ENCODE measurements around the gene CACNG4.

CACNG4 gene

DNA sequence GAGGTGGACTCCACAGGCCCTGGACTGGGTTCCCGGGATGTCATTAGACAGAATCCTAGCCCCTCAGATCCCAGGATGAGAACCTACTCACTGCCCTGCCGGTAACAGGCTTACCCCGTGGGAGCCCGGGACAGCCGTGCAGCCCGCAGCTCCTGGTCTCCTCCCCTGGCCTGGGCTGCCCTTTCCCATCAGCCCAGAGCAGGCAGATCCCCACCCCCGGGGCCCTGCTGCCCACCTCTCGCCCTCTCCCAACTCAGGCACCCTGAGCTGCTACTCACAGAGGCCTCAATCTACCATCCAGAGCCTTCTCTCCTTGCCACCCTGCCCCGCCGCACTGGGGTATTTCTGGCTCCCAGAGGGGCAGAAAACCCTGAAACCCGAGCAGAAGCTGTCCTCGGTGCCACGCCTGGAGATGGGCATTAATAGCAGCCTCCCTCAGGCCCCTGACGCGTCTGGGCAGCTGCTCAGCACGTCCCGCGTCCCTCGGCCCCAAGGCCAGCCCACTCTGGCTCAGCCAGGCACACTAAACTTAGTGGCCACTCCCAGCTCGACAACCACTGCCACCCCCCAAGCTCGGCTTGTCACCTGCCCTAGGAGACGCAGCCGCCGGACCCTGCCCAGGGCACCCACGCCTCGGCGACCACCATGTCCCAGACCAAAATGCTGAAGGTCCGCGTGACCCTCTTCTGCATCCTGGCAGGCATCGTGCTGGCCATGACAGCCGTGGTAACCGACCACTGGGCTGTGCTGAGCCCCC is 79.7 kb downstream of the CACNG4 start, which contains the start of gene CACNG1:
Gene CACNG1, plus strand, starts transcription at position 539 of the 757 bp plus-strand sequence. Its CDS starts 107 bp downstream, at position 646.
- no peak for ATAC-seq (ENCODE audit: insufficient read depth, low read depth)
- H3K9ac ChIP-seq (ENCODE audit: low read depth, low read length) = no peak within 1 kb of the TSS
- no peak for TF ChIP-seq EZH2 (IDR thresholded peaks at IDR 0.05; ENCODE audit: borderline replicate concordance, low read depth, low read length, severe bottlenecking)
- TF ChIP-seq, protein P1, sequence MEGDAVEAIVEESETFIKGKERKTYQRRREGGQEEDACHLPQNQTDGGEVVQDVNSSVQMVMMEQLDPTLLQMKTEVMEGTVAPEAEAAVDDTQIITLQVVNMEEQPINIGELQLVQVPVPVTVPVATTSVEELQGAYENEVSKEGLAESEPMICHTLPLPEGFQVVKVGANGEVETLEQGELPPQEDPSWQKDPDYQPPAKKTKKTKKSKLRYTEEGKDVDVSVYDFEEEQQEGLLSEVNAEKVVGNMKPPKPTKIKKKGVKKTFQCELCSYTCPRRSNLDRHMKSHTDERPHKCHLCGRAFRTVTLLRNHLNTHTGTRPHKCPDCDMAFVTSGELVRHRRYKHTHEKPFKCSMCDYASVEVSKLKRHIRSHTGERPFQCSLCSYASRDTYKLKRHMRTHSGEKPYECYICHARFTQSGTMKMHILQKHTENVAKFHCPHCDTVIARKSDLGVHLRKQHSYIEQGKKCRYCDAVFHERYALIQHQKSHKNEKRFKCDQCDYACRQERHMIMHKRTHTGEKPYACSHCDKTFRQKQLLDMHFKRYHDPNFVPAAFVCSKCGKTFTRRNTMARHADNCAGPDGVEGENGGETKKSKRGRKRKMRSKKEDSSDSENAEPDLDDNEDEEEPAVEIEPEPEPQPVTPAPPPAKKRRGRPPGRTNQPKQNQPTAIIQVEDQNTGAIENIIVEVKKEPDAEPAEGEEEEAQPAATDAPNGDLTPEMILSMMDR (IDR thresholded peaks at IDR 0.05; ENCODE audit: borderline replicate concordance, extremely low read depth, low read length, poor library complexity, severe bottlenecking) = no peak

DNA sequence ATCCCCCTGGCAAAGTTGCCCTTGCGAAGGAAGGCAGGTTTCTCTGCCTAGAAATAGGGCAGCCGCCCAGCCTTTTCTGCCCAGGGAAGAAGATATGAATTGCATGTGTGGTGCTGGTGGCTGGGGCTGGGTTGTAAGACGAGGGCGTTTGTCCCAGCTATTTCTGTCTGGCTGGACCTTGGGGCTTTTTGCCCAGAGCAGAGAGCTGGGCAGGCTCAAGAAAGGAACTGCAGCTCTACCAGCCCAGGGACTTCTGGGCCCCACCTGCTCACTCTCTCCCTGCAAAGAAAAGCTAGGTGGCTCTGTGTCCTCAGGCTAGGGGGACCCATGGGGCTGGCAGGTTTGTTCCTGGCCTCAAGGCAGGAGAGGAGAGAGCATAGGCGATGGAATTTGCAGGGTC is 80.4 kb downstream of the CACNG4 start:
- no peak overlapping the region for H3K4me2 ChIP-seq (ENCODE audit: insufficient read depth, low read length)
- H3K79me2 ChIP-seq (ENCODE audit: insufficient read depth, low read length) = no peaks in the 10 kb centered on the region
- H2AFZ ChIP-seq (ENCODE audit: low read depth, low read length) = no peak overlapping the region
- H3K27ac ChIP-seq (ENCODE audit: low read length) = no peak overlapping the region
- DNase-seq (no peak), ATAC-seq (ENCODE audit: insufficient read depth, low read depth) (no peak)
- H3K4me3 ChIP-seq (ENCODE audit: low read depth in 1 of 2, low read length in 2 of 2) = no peak overlapping the region
- no peak for TF ChIP-seq EZH2 (IDR thresholded peaks at IDR 0.05; ENCODE audit: borderline replicate concordance, low read depth, low read length, severe bottlenecking)
- H4K20me1 ChIP-seq (ENCODE audit: insufficient read depth, low read length) = no peaks in the 10 kb centered on the region
- no peak overlapping the region for H3K9ac ChIP-seq (ENCODE audit: low read depth, low read length)
- no peaks in the 10 kb centered on the region for H3K36me3 ChIP-seq (ENCODE audit: insufficient read depth, low read length)
- H3K4me1 ChIP-seq (ENCODE audit: insufficient read depth, low read length) = no peaks in the 10 kb centered on the region
- no peaks in the 10 kb centered on the region for H3K27me3 ChIP-seq (ENCODE audit: insufficient read depth, low read length, poor library complexity)
- peaks cover 21% of the 10 kb centered on the region for H3K9me3 ChIP-seq (ENCODE audit: insufficient read depth, low read length, severe bottlenecking)

More for the DNA sequence above, 79.7 kb downstream of the CACNG4 start, which contains the start of gene CACNG1:
- DNase-seq = no peak
- H4K20me1 ChIP-seq (ENCODE audit: insufficient read depth, low read length) = no peaks in the 10 kb centered on the region
- no peak within 1 kb of the TSS for H3K4me3 ChIP-seq (ENCODE audit: low read depth in 1 of 2, low read length in 2 of 2)
- H3K27me3 ChIP-seq (ENCODE audit: insufficient read depth, low read length, poor library complexity) = no peaks in the 10 kb centered on the region
- H3K4me2 ChIP-seq (ENCODE audit: insufficient read depth, low read length) = no peak within 1 kb of the TSS
- H3K79me2 ChIP-seq (ENCODE audit: insufficient read depth, low read length) = no peaks in the 10 kb centered on the region
- no peak within 1 kb of the TSS for H2AFZ ChIP-seq (ENCODE audit: low read depth, low read length)
- no peaks in the 10 kb centered on the region for H3K36me3 ChIP-seq (ENCODE audit: insufficient read depth, low read length)
- H3K27ac ChIP-seq (ENCODE audit: low read length) = no peak within 1 kb of the TSS
- H3K9me3 ChIP-seq (ENCODE audit: insufficient read depth, low read length, severe bottlenecking) = peaks cover 15% of the 10 kb centered on the region
- no peaks in the 10 kb centered on the region for H3K4me1 ChIP-seq (ENCODE audit: insufficient read depth, low read length)

DNA sequence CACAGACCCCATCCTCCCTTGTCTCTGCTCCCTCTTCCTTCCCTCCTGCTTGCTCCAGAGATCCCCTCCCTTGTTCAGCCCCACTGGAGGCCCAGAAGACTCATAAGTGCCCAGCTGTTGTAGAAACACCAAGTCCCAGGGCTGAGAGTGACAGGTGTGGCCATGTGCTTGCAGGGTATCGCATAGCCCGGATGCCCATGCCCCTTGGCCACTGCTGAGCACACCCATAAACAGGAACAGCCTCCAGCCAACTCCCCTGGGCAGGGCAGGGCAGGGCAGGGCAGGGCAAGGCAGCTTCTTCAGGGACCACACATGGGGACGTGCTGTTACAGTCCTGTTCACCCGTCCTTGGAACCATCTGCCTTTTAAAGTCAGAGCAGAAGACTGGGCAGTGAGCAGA is 81.9 kb downstream of the CACNG4 start:
- DNase-seq = no peak
- TF ChIP-seq EZH2 (IDR thresholded peaks at IDR 0.05; ENCODE audit: borderline replicate concordance, low read depth, low read length, severe bottlenecking) = no peak
- TF ChIP-seq, protein P1 (IDR thresholded peaks at IDR 0.05; ENCODE audit: borderline replicate concordance, extremely low read depth, low read length, poor library complexity, severe bottlenecking) = no peak
- Histone ChIP-seq H3K36me3 (ENCODE audit: insufficient read depth, low read length) (no peaks in the 10 kb centered on the region), H3K4me1 (ENCODE audit: insufficient read depth, low read length) (no peaks in the 10 kb centered on the region), H2AFZ (ENCODE audit: low read depth, low read length) (no peak overlapping the region), H3K4me3 (ENCODE audit: low read depth in 1 of 2, low read length in 2 of 2) (no peak overlapping the region), H4K20me1 (ENCODE audit: insufficient read depth, low read length) (no peaks in the 10 kb centered on the region), H3K9ac (ENCODE audit: low read depth, low read length) (no peak overlapping the region), H3K9me3 (ENCODE audit: insufficient read depth, low read length, severe bottlenecking) (peaks cover 21% of the 10 kb centered on the region), H3K4me2 (ENCODE audit: insufficient read depth, low read length) (no peak overlapping the region), H3K27ac (ENCODE audit: low read length) (no peak overlapping the region), H3K79me2 (ENCODE audit: insufficient read depth, low read length) (no peaks in the 10 kb centered on the region), H3K27me3 (ENCODE audit: insufficient read depth, low read length, poor library complexity) (no peaks in the 10 kb centered on the region)
- no peak for ATAC-seq (ENCODE audit: insufficient read depth, low read depth)

DNA sequence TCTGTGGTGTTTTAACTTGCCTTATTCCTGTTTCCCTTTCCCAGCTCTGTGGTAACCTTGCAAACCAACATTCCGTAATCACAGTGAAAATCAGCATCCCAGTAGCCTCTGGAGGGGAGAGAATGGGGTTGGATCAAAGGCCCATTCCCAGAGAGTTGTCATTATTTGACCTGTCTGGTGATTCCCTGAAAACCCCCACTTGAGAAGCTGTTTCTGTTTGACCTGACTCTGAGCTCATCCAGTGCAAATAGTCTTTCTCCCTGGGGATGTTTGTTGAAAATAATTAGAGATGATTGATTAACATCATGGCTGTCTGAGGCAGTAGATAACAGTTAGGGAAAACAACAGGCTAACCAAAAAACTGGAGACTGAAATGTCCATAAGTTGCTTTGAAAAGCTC is 82.9 kb downstream of the CACNG4 start:
- Histone ChIP-seq H3K36me3 (ENCODE audit: insufficient read depth, low read length) (no peaks in the 10 kb centered on the region), H3K4me1 (ENCODE audit: insufficient read depth, low read length) (no peaks in the 10 kb centered on the region), H2AFZ (ENCODE audit: low read depth, low read length) (no peak overlapping the region), H3K79me2 (ENCODE audit: insufficient read depth, low read length) (no peaks in the 10 kb centered on the region), H3K4me3 (ENCODE audit: low read depth in 1 of 2, low read length in 2 of 2) (no peak overlapping the region), H4K20me1 (ENCODE audit: insufficient read depth, low read length) (no peaks in the 10 kb centered on the region), H3K4me2 (ENCODE audit: insufficient read depth, low read length) (no peak overlapping the region), H3K27ac (ENCODE audit: low read length) (no peak overlapping the region), H3K9me3 (ENCODE audit: insufficient read depth, low read length, severe bottlenecking) (peaks cover 21% of the 10 kb centered on the region), H3K27me3 (ENCODE audit: insufficient read depth, low read length, poor library complexity) (no peaks in the 10 kb centered on the region), H3K9ac (ENCODE audit: low read depth, low read length) (no peak overlapping the region)
- no peak for ATAC-seq (ENCODE audit: insufficient read depth, low read depth)
- TF ChIP-seq, protein P1 (IDR thresholded peaks at IDR 0.05; ENCODE audit: borderline replicate concordance, extremely low read depth, low read length, poor library complexity, severe bottlenecking) = no peak
- TF ChIP-seq EZH2 (IDR thresholded peaks at IDR 0.05; ENCODE audit: borderline replicate concordance, low read depth, low read length, severe bottlenecking) = no peak
- no peak for DNase-seq

Data from DND-41 (cell line).